Loucy (cell line): ENCODE results near the gene CAMTA1.

ENCODE experiments used
- EZH2phosphoT487 ChIP-seq: fragments of 200-600 bp; IDR thresholded peaks from 2 replicates; pipeline ENCODE4 v1.6.1; 2018; ENCODE audit warnings: antibody characterized with exemption, mild to moderate bottlenecking, moderate library complexity, borderline replicate concordance
- TF ChIP-seq, protein P1 (sequence below): fragments of 200-600 bp; sonication (generic); conservative IDR thresholded peaks from 2 replicates; pipeline ENCODE4 v1.5.1; 2014; ENCODE audit warnings: mild to moderate bottlenecking, antibody characterized with exemption, low read length

DNA sequence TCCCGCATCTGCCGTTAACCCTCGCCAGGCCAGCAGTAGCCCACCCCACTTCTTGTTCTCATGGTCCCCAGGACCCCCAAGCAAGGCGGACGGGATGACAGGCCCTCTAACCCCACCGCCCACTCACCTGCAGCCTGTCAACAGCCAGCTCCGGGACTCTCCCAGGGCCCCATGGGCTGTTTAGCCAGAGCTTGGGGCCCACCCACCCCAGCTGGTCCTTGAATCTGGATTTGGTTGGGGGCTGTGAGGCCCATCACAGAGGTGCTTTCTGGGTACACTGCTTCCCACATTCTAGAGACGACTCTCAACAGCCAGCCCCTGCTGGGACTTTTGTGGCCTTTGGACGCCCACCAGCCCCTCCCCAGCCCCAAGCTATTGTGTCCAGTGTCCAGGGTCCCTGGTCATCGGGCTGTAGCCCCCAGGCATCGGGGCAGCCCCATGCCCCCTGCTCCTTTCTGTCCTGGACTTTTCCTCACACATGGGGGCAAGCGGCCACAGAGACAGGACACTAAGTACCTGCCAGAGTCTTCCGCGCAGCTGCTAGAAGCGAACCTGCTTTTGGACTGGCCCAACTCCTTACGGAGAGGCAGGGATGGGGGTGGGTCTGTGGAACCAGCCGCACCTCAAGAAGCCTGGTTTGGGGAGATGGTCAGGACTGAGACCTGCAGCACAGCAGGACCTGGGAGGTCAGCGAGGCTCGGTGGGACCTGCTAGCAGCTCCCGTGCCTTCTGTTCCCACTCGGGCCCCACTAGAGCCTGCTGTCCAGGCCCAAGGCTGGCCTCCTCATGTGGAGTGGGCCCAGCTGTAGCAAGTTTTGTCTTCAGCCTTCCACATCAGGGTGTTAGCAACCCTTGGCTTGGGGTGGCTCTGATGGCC lies 777.7 kb downstream of the CAMTA1 start:
- TF ChIP-seq, protein P1, sequence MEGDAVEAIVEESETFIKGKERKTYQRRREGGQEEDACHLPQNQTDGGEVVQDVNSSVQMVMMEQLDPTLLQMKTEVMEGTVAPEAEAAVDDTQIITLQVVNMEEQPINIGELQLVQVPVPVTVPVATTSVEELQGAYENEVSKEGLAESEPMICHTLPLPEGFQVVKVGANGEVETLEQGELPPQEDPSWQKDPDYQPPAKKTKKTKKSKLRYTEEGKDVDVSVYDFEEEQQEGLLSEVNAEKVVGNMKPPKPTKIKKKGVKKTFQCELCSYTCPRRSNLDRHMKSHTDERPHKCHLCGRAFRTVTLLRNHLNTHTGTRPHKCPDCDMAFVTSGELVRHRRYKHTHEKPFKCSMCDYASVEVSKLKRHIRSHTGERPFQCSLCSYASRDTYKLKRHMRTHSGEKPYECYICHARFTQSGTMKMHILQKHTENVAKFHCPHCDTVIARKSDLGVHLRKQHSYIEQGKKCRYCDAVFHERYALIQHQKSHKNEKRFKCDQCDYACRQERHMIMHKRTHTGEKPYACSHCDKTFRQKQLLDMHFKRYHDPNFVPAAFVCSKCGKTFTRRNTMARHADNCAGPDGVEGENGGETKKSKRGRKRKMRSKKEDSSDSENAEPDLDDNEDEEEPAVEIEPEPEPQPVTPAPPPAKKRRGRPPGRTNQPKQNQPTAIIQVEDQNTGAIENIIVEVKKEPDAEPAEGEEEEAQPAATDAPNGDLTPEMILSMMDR: no peak
- TF ChIP-seq EZH2phosphoT487: no peak
